SK-N-SH (cell line): ENCODE results near the gene FBXO17. TPM values are rescaled to one million over a fixed set of nuclear protein-coding genes. Genes with fewer than 3 reads are reported as not detected.
"Not testable (repeated sequence)": the region's sequence is repeated elsewhere in the genome, so short reads cannot be mapped to it uniquely, and the experiment has no call there.

Source experiments
- CTCF ChIA-PET: fragments of 300-600, 350-600 bp; formaldehyde crosslinking; extraction: SDS; loops from one replicate; lab custom pipeline; 2021; lab: Yijun Ruan, JAX
- POLR2A ChIA-PET: fragments of 350-600 bp; sonication (Branson Sonifier 250); formaldehyde crosslinking; extraction: SDS; loops from one replicate; lab custom pipeline; 2020; ENCODE audit warnings: antibody characterized with exemption, inconsistent platforms; lab: Yijun Ruan, JAX
- DNase-seq: peaks from one replicate; pipeline ENCODE4 v3.0.0; 2012
- H2AFZ ChIP-seq: fragments of 200-600 bp; sonication (generic); 2 replicates; pipeline ENCODE4 v1.8.1; 2016; ENCODE audit warnings: antibody characterized with exemption, mild to moderate bottlenecking, low read depth
- H3F3A ChIP-seq: fragments of 200-600 bp; sonication (generic); replicated peaks from 2 replicates; pipeline ENCODE3; 2016; ENCODE audit warnings: antibody characterized with exemption, mild to moderate bottlenecking; ENCODE audit not compliant: insufficient read depth
- H3K27ac ChIP-seq, 2 experiments: fragments of 200-500 bp in 1 of 2; fragments of 200-600 bp in 1 of 2; sonication (Bioruptor generic) in 1 of 2; sonication (generic), shearing (Covaris generic) in 1 of 2; 2 replicates each; pipeline versions ENCODE4 v1.5.1 to v1.6.1; 2014 to 2016; ENCODE audit warnings: low read depth in 2 of 2, inconsistent platforms in 1 of 2, low read length in 1 of 2, mild to moderate bottlenecking in 1 of 2, mixed read lengths in 1 of 2
- H3K27me3 ChIP-seq: fragments of 200-600 bp; sonication (generic), shearing (Covaris generic); 2 replicates; pipeline ENCODE4 v1.6.1; 2016; ENCODE audit warnings: mixed run types; ENCODE audit not compliant: insufficient read depth
- H3K36me3 ChIP-seq, 2 experiments: fragments of 200-500 bp in 1 of 2; fragments of 200-600 bp in 1 of 2; sonication (Bioruptor generic) in 1 of 2; sonication (generic) in 1 of 2; replicated peaks in 1 of 2; 2 replicates each; pipeline versions ENCODE3 to v1.5.1; 2014 to 2016; ENCODE audit warnings: low read length in 1 of 2, mild to moderate bottlenecking in 1 of 2; ENCODE audit not compliant: insufficient read depth in 2 of 2, control insufficient read depth in 1 of 2
- H3K4me1 ChIP-seq, 2 experiments: fragments of 200-500 bp in 1 of 2; fragments of 200-600 bp in 1 of 2; sonication (Bioruptor generic) in 1 of 2; sonication (generic), shearing (Covaris generic) in 1 of 2; 2 replicates each; pipeline versions ENCODE4 v1.5.1 to v1.6.1; 2014 to 2016; ENCODE audit warnings: low read depth in 1 of 2, low read length in 1 of 2, mixed run types in 1 of 2; ENCODE audit not compliant: insufficient read depth in 2 of 2, control insufficient read depth in 1 of 2
- H3K4me2 ChIP-seq: fragments of 200-600 bp; sonication (generic), shearing (Covaris generic); 2 replicates; pipeline ENCODE4 v1.6.1; 2017; ENCODE audit warnings: mixed run types
- H3K4me3 ChIP-seq, 2 experiments: fragments of 200-500 bp in 1 of 2; fragments of 200-600 bp in 1 of 2; sonication (Bioruptor generic) in 1 of 2; sonication (generic), shearing (Covaris generic) in 1 of 2; 2 replicates each; pipeline versions ENCODE4 v1.5.1 to v1.8.1; 2014 to 2016; ENCODE audit warnings: low read depth in 2 of 2, inconsistent platforms in 1 of 2, low read length in 1 of 2, mild to moderate bottlenecking in 1 of 2, mixed read lengths in 1 of 2, moderate library complexity in 1 of 2
- H3K79me2 ChIP-seq: fragments of 200-600 bp; sonication (generic); 2 replicates; pipeline ENCODE4 v1.8.1; 2017; ENCODE audit warnings: mild to moderate bottlenecking; ENCODE audit not compliant: insufficient read depth
- H3K9ac ChIP-seq: fragments of 200-600 bp; sonication (generic); 2 replicates; pipeline ENCODE4 v1.6.1; 2017; ENCODE audit warnings: mixed run types
- H3K9me2 ChIP-seq: fragments of 200-600 bp; sonication (generic); 2 replicates; pipeline ENCODE4 v1.6.1; 2017; ENCODE audit warnings: mixed run types
- H3K9me3 ChIP-seq: fragments of 200-600 bp; sonication (generic); 2 replicates; pipeline ENCODE4 v1.6.1; 2017; ENCODE audit warnings: mixed run types, mild to moderate bottlenecking, moderate library complexity
- H4K20me1 ChIP-seq: fragments of 200-600 bp; sonication (generic); 2 replicates; pipeline ENCODE4 v1.6.1; 2017; ENCODE audit warnings: mild to moderate bottlenecking, mixed run types; ENCODE audit not compliant: insufficient read depth
- CTCF ChIP-seq: fragments of 200-600 bp; sonication (generic); IDR thresholded peaks from 2 replicates; pipeline ENCODE4 v1.6.1; 2017; ENCODE audit warnings: antibody characterized with exemption, mild to moderate bottlenecking, moderate library complexity
- RAD21 ChIP-seq: IDR thresholded peaks from 2 replicates; pipeline ENCODE4 v1.6.1; 2012; ENCODE audit warnings: mild to moderate bottlenecking, low read length
- SIN3A ChIP-seq: IDR thresholded peaks from 2 replicates; pipeline ENCODE4 v1.6.1; 2012; ENCODE audit warnings: low read depth, mild to moderate bottlenecking, low read length, moderate library complexity, borderline replicate concordance
- SMC3 ChIP-seq: IDR thresholded peaks from 2 replicates; pipeline ENCODE4 v1.6.1; 2012; ENCODE audit warnings: low read depth, low read length, improper control_type of control experiment
- WGBS: methylation state at CpG from one replicate; pipeline ENCODE4 v1.1.6; 2017; ENCODE audit warnings: low lambda C conversion rate; 5-methylcytosine and 5-hydroxymethylcytosine counted together
- polyA plus RNA-seq, 3 experiments: library from polyadenylated mRNA; depleted of rRNA; stranded (reverse); fragments of >200 nt; gene quantifications; 2 replicates each; pipeline ENCODE4 v1.2.3, GENCODE V29; 2012

The FBXO17 gene
- polyA plus RNA-seq, 1 of the 3 experiments (the other 2 are of a cell fraction), result 40.7 TPM

GRCh38 chr19:38988627-38989026 lies 13.1 kb upstream of the FBXO17 start:
- H2AFZ ChIP-seq, result peak overlapping the region; percentile 41
- H3F3A ChIP-seq, result peaks cover 15% of the 10 kb centered on the region
- CTCF ChIA-PET, result interaction anchor here (1.2 to 3.6 kb wide), 3 partner anchors 12 to 27 kb away, joined by 3 to 21 read pairs (median 3); partner anchors contain the start of gene FBXO17
- H3K9me3 ChIP-seq, H3K9me2 ChIP-seq, H3K36me3 ChIP-seq, H3K4me3 ChIP-seq, H3K79me2 ChIP-seq, POLR2A ChIA-PET, H3K9ac ChIP-seq, DNase-seq, H3K27me3 ChIP-seq, H4K20me1 ChIP-seq: not testable (repeated sequence)
- H3K27ac ChIP-seq, result peak overlapping the region; percentile 7 to 20; a peak in 1 of 4 replicates
- peaks cover 4 to 16% of the 10 kb centered on the region in 2 experiments; a peak in 2 of 4 replicates for H3K4me1 ChIP-seq
- H3K4me2 ChIP-seq, result peak overlapping the region; percentile 59; the same call in 1 of the 2 replicates
- WGBS, result 97% methylated on average over 4 of the region's 4 CpGs

DNA sequence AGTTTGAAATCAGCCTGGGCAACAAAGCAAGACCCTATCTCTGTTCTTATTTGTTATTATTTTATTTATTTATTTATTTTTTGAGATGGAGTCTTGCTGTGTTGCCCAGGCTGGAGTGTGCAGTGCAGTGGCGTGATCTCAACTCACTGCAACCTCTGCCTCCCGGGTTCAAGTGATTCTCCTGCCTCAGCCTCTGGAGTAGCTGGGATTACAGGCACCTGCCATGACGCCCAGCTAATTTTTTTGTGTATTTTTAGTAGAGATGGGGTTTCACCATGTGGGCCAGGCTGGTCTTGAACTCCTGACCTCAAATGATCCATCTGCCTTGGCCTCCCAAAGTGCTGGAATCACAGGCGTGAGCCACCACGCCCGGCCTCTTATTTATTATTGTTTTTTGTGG lies 12.2 kb upstream of the FBXO17 start:
- H3K9me3 ChIP-seq, CTCF ChIA-PET, H3K9ac ChIP-seq, H3K27ac ChIP-seq, H3K27me3 ChIP-seq, H3K9me2 ChIP-seq, H3K36me3 ChIP-seq, H3K4me1 ChIP-seq, H4K20me1 ChIP-seq, H3K4me3 ChIP-seq, H3F3A ChIP-seq, H3K79me2 ChIP-seq, DNase-seq, POLR2A ChIA-PET, H2AFZ ChIP-seq, H3K4me2 ChIP-seq: not testable (repeated sequence)
- WGBS, result 89% methylated on average over 6 of the region's 6 CpGs

- Histone ChIP-seq H2AFZ (no peak overlapping the region), H3K9me3 (no peaks in the 10 kb centered on the region), H3K79me2 (no peaks in the 10 kb centered on the region), H3K9me2 (no peaks in the 10 kb centered on the region), H3K27me3 (no peaks in the 10 kb centered on the region), H3K27ac (no peak overlapping the region), H3K4me1 (peaks cover 0 to 4% of the 10 kb centered on the region in 2 experiments; a peak in 1 of 4 replicates), H3K36me3 (no peaks in the 10 kb centered on the region), H3K9ac (no peak overlapping the region), H4K20me1 (no peaks in the 10 kb centered on the region), H3F3A (peaks cover 6% of the 10 kb centered on the region), H3K4me3 (no peak overlapping the region), H3K4me2 (no peak overlapping the region)
- WGBS, result 67% methylated on average over 1 of the region's 1 CpG
- no peak for TF ChIP-seq SIN3A
- ChIA-PET POLR2A (no interaction called here), CTCF (interaction anchor here (1.5 kb wide), 1 partner anchor 8 kb away, joined by 6 read pairs; no protein-coding TSS in a partner anchor)
- DNase-seq, result no peak
Measured at GRCh38 chr19:38985262-38985661, 9.7 kb upstream of the FBXO17 start.

GRCh38 chr19:38980583-38981374 lies 5.2 kb upstream of the FBXO17 start:
- CTCF ChIA-PET, result no interaction called here
- H4K20me1 ChIP-seq, result no peaks in the 10 kb centered on the region
- POLR2A ChIA-PET, result no interaction called here

More at GRCh38 chr19:38980583-38981374, 5.2 kb upstream of the FBXO17 start:
- H3K4me1 ChIP-seq, result peaks cover 5 to 6% of the 10 kb centered on the region in 2 experiments; a peak in 3 of 4 replicates
- no peaks in the 10 kb centered on the region for H3K36me3 ChIP-seq
- H3K4me3 ChIP-seq, result no peak overlapping the region
- H2AFZ ChIP-seq, result no peak overlapping the region
- TF ChIP-seq RAD21 (no peak), CTCF (no peak), SMC3 (no peak)
- peaks cover 12% of the 10 kb centered on the region for H3F3A ChIP-seq
- no peaks in the 10 kb centered on the region for H3K9me2 ChIP-seq
- H3K27ac ChIP-seq, result no peak overlapping the region
- H3K9ac ChIP-seq, result no peak overlapping the region
- H3K27me3 ChIP-seq, result no peaks in the 10 kb centered on the region
- no peak for DNase-seq
- H3K79me2 ChIP-seq, result no peaks in the 10 kb centered on the region
- H3K4me2 ChIP-seq, result no peak overlapping the region
- WGBS, result 78% methylated on average over 7 of the region's 10 CpGs
- H3K9me3 ChIP-seq, result no peaks in the 10 kb centered on the region
